ENCODE measurements around the gene LMCD1.

DNA sequence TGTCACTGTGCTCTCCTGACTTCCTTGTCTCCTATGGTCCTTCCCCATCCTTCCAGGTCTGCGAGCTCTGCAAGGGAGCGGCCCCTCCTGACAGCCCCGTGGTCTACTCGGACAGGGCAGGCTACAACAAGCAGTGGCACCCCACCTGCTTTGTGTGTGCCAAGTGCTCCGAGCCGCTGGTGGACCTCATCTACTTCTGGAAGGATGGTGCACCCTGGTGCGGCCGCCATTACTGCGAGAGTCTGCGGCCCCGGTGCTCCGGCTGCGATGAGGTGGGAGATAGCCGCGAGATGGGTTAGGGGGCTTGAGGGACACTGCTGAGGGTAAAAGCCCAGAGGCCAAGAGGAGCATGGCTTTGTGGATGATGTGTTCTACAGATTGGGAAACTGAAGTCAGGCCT, 63.8 kb downstream of the LMCD1 start:
- TF ChIP-seq, protein P1, sequence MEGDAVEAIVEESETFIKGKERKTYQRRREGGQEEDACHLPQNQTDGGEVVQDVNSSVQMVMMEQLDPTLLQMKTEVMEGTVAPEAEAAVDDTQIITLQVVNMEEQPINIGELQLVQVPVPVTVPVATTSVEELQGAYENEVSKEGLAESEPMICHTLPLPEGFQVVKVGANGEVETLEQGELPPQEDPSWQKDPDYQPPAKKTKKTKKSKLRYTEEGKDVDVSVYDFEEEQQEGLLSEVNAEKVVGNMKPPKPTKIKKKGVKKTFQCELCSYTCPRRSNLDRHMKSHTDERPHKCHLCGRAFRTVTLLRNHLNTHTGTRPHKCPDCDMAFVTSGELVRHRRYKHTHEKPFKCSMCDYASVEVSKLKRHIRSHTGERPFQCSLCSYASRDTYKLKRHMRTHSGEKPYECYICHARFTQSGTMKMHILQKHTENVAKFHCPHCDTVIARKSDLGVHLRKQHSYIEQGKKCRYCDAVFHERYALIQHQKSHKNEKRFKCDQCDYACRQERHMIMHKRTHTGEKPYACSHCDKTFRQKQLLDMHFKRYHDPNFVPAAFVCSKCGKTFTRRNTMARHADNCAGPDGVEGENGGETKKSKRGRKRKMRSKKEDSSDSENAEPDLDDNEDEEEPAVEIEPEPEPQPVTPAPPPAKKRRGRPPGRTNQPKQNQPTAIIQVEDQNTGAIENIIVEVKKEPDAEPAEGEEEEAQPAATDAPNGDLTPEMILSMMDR (IDR thresholded peaks at IDR 0.05; ENCODE audit: low read length) = no peak
- no peak for TF ChIP-seq EZH2 (IDR thresholded peaks at IDR 0.05; ENCODE audit: borderline replicate concordance, low read length)
